Adrenal gland (tissue), 12 donors: Measurements from ENCODE around the gene PRKAA2. TPM values are rescaled to one million over a fixed set of nuclear protein-coding genes. Genes with fewer than 3 reads are reported as not detected.

Experiments used
- DNase-seq, 7 donors: peaks; one replicate each; pipeline ENCODE4 v3.0.0-alpha.2; 2019 to 2020
- H3K27ac ChIP-seq, 5 donors: fragments of 200-600 bp; sonication (generic) in 4 of 5; 1 replicate in 3 of 5; 2 replicates in 2 of 5; pipeline versions ENCODE4 v1.5.1 to v1.8.0; 2016 to 2020; ENCODE audit warnings: mild to moderate bottlenecking in 1 of 5
- H3K27me3 ChIP-seq: fragments of 200-600 bp; 2 replicates; pipeline ENCODE4 v1.8.0; 2021
- H3K36me3 ChIP-seq, 2 donors: fragments of 200-600 bp; replicated peaks in 1 of 2; 1 replicate in 1 of 2; 2 replicates in 1 of 2; pipeline versions ENCODE4 v1.5.1 to v1.8.0; 2018 to 2022
- H3K4me1 ChIP-seq, 2 donors: fragments of 200-600 bp; replicated peaks in 1 of 2; 1 replicate in 1 of 2; 2 replicates in 1 of 2; pipeline versions ENCODE4 v1.5.1 to v1.8.0; 2018 to 2021
- H3K4me3 ChIP-seq, 4 donors: fragments of 200-600 bp; sonication (generic) in 3 of 4; one replicate each; pipeline ENCODE4 v1.5.1; 2016 to 2018
- H3K9me3 ChIP-seq, 3 donors: fragments of 200-600 bp; sonication (generic) in 1 of 3; replicated peaks in 1 of 3; 1 replicate in 2 of 3; 2 replicates in 1 of 3; pipeline versions ENCODE4 v1.5.1 to v1.8.0; 2016 to 2021
- CTCF ChIP-seq, 6 experiments: fragments of 450-650 bp in 4 of 6; fragments of 200-600 bp in 2 of 6; sonication (generic) in 1 of 6; IDR thresholded peaks; 1 replicate in 5 of 6; 2 replicates in 1 of 6; pipeline versions ENCODE4 v1.5.1 to v1.8.0; 2016 to 2021; ENCODE audit warnings: antibody characterized with exemption in 6 of 6, mild to moderate bottlenecking in 2 of 6, moderate library complexity in 1 of 6
- POLR2A ChIP-seq, 2 donors: fragments of 450-650 bp; IDR thresholded peaks; one replicate each; pipeline ENCODE4 v1.6.1; 2017; ENCODE audit warnings: antibody characterized with exemption in 2 of 2, mild to moderate bottlenecking in 2 of 2, moderate library complexity in 1 of 2
- WGBS, 4 donors: extraction: QIAGEN DNeasy Blood & Tissue Kit in 2 of 4; methylation state at CpG; one replicate each; pipeline versions ENCODE4 v1.1.5 to v1.1.7; 2013 to 2017; 5-methylcytosine and 5-hydroxymethylcytosine counted together
- intact Hi-C, 2 donors: fragments of 100-400 bp; cut with DNase I; formaldehyde crosslinking; loops; one replicate each; pipeline versions ENCODE4 v1.14.1 to v1.15.0; 2022 to 2023
- polyA plus RNA-seq, 3 donors: library from polyadenylated mRNA; stranded (reverse); fragments of 200-250 nt in 2 of 3; fragments of 350-450 nt in 1 of 3; fragmentation: Illumina TruSeq in 1 of 3; extraction: RNeasy Lipid Tissue Mini Kit (QIAGEN cat#74804) in 1 of 3; gene quantifications; one replicate each; pipeline ENCODE4 v1.2.3, GENCODE V29; 2013 to 2014
- total RNA-seq, 9 donors: library from RNA; depleted of rRNA in 4 of 9; stranded (reverse); fragments of >200 nt in 4 of 9; fragments of 120-200 nt in 1 of 9; fragmentation: NEBNext Ultra II Directional in 1 of 9; extraction: Animal tissue kit (Norgen Biotek cat#: 25700) in 1 of 9; gene quantifications; one replicate each; pipeline versions ENCODE4 v1.1.0 to v1.2.4, GENCODE V29; 2013 to 2023
- donor health status: healthy with polysubstance abuse.
- donor health status: Bipolar disorder and iron deficiency.
- donor health status: DM: yes; HTN: yes; CAD: no.
- donor health status: DM: no; HTN: no; CAD: no.
- donor health status: DM: no; HTN: no; CAD: no.
- donor health status: DM: yes; HTN: yes; CAD: no.

The PRKAA2 gene
- total and polyA plus RNA-seq, 12 donors, result 0.74 to 7.6 (median 1.3) TPM

- TF ChIP-seq POLR2A (IDR thresholded peaks at IDR 0.05), result no peak
- TF ChIP-seq CTCF (IDR thresholded peaks at IDR 0.05), result no peak
- no peaks in the 10 kb centered on the region for H3K9me3 ChIP-seq
- no peaks in the 10 kb centered on the region for H3K27me3 ChIP-seq
- no peaks in the 10 kb centered on the region for H3K36me3 ChIP-seq
- H3K4me3 ChIP-seq, result no peak overlapping the region
- H3K4me1 ChIP-seq, result no peaks in the 10 kb centered on the region
- DNase-seq, result no peak
- intact Hi-C loops, result loop anchor here in 1 of 2 donors (5.0 kb wide), 1 partner anchor 1423 kb away; no protein-coding TSS in a partner anchor
- no peak overlapping the region for H3K27ac ChIP-seq
Measured at GRCh38 chr1:56710646-56711045, 65.5 kb downstream of the PRKAA2 start.

GRCh38 chr1:56712150-56712549 is 67.0 kb downstream of the PRKAA2 start:
- H3K9me3 ChIP-seq, result no peaks in the 10 kb centered on the region
- TF ChIP-seq CTCF (IDR thresholded peaks at IDR 0.05) (no peak), POLR2A (IDR thresholded peaks at IDR 0.05) (no peak)
- no peak for DNase-seq
- no peaks in the 10 kb centered on the region for H3K4me1 ChIP-seq
- peaks cover 3% of the 10 kb centered on the region for H3K27me3 ChIP-seq
- H3K36me3 ChIP-seq, result no peaks in the 10 kb centered on the region
- H3K4me3 ChIP-seq, result no peak overlapping the region
- intact Hi-C loops, result loop anchor here in 1 of 2 donors (5.0 kb wide), 1 partner anchor 1425 kb away; no protein-coding TSS in a partner anchor
- WGBS, 4 donors, result 77 to 88% (median 85%) methylated on average over 1 of the region's 1 CpG
- no peak overlapping the region for H3K27ac ChIP-seq

GRCh38 chr1:56713112-56713511 is 68.0 kb downstream of the PRKAA2 start:
- intact Hi-C loops, result loop anchor here in 1 of 2 donors (5.0 kb wide), 1 partner anchor 1426 kb away; no protein-coding TSS in a partner anchor
- Histone ChIP-seq H3K27me3 (peaks cover 3% of the 10 kb centered on the region), H3K27ac (no peak overlapping the region), H3K36me3 (no peaks in the 10 kb centered on the region), H3K4me1 (no peaks in the 10 kb centered on the region), H3K4me3 (no peak overlapping the region), H3K9me3 (no peaks in the 10 kb centered on the region)
- DNase-seq, result no peak
- TF ChIP-seq CTCF (IDR thresholded peaks at IDR 0.05), result no peak
- no peak for TF ChIP-seq POLR2A (IDR thresholded peaks at IDR 0.05)
- WGBS, 4 donors, result 84 to 94% (median 92%) methylated on average over 1 of the region's 1 CpG

- no peaks in the 10 kb centered on the region for H3K36me3 ChIP-seq
- DNase-seq, result no peak
- H3K27me3 ChIP-seq, result peaks cover 3% of the 10 kb centered on the region
- H3K4me3 ChIP-seq, result no peak overlapping the region
- TF ChIP-seq POLR2A (IDR thresholded peaks at IDR 0.05) (no peak), CTCF (IDR thresholded peaks at IDR 0.05) (no peak)
- H3K4me1 ChIP-seq, result no peaks in the 10 kb centered on the region
- H3K9me3 ChIP-seq, result no peaks in the 10 kb centered on the region
- 47 to 63% (median 61%) methylated on average over 1 of the region's 1 CpG for WGBS, 4 donors
- intact Hi-C loops, result no loop called here
- no peak overlapping the region for H3K27ac ChIP-seq
Measured at GRCh38 chr1:56715156-56715555, 70.0 kb downstream of the PRKAA2 start.
